A549 (cell line): ENCODE results near the gene GRK5. TPM values are rescaled to one million over a fixed set of nuclear protein-coding genes. Genes with fewer than 3 reads are reported as not detected.

Experiments used
- ATAC-seq, 2 experiments: fragments of 200-7000 bp in 1 of 2; fragments of >200 bp in 1 of 2; cut with Nextera tagmentation in 1 of 2; cut with Tn5 transposase in 1 of 2; 3 replicates each; pipeline versions ENCODE4 v1.8.0 to v1.9.1; 2018 to 2020; ENCODE audit warnings: mild to moderate bottlenecking in 1 of 2, moderate library complexity in 1 of 2
- CTCF ChIA-PET: fragments of 300-600 bp; sonication (Branson Sonifier 250); formaldehyde crosslinking; extraction: SDS; loops from one replicate; lab custom pipeline; 2021; ENCODE audit warnings: antibody characterized with exemption, inconsistent platforms; lab: Yijun Ruan, JAX
- POLR2A ChIA-PET: fragments of 350-600 bp; formaldehyde crosslinking; extraction: SDS; loops from one replicate; lab custom pipeline; 2021; ENCODE audit warnings: antibody characterized with exemption, inconsistent platforms; lab: Yijun Ruan, JAX
- DNase-seq, 2 experiments: peaks; one replicate each; pipeline versions ENCODE4 v3.0.0 to v3.0.0-alpha.2; 2011 to 2016; ENCODE audit warnings: low read depth in 1 of 2, low spot score in 1 of 2
- FAIRE-seq: peaks from 2 replicates; lab custom pipeline; 2011; peaks lifted over from hg19 to GRCh38; lab: Jason Lieb, UNC
- H3K27ac ChIP-seq, 2 experiments: fragments of >200 bp; sonication (Bioruptor Twin); formaldehyde crosslinking; 3 replicates each; pipeline ENCODE4 v1.5.1; 2016 to 2017
- H3K4me1 ChIP-seq: fragments of >200 bp; sonication (Bioruptor Twin); formaldehyde crosslinking; 3 replicates; pipeline ENCODE4 v1.6.1; 2016
- H3K4me2 ChIP-seq: fragments of >200 bp; sonication (Bioruptor Twin); formaldehyde crosslinking; 3 replicates; pipeline ENCODE4 v1.6.1; 2016
- H3K4me3 ChIP-seq: fragments of >200 bp; sonication (Bioruptor Twin); formaldehyde crosslinking; 3 replicates; pipeline ENCODE4 v1.5.1; 2016
- H3K9me3 ChIP-seq: fragments of >200 bp; sonication (Bioruptor Twin); formaldehyde crosslinking; 3 replicates; pipeline ENCODE4 v1.6.1; 2016
- ATOH8 ChIP-seq: fragments of 250-450 bp; sonication (Bioruptor Pico); IDR thresholded peaks from 2 replicates; pipeline ENCODE4 v1.5.0; 2020; ENCODE audit warnings: low read depth, mild to moderate bottlenecking, moderate library complexity
- BHLHE40 ChIP-seq: IDR thresholded peaks from 2 replicates; pipeline ENCODE4 v1.6.1; 2012; ENCODE audit warnings: low read depth, low read length, inconsistent platforms
- CBX8 ChIP-seq: fragments of 200-600 bp; sonication (generic); IDR thresholded peaks from 2 replicates; pipeline ENCODE4 v1.6.1; 2016
- CHD2 ChIP-seq: fragments of 150-350 bp; IDR thresholded peaks from 2 replicates; pipeline ENCODE4 v1.6.1; 2014; ENCODE audit warnings: low read length; ENCODE audit not compliant: partially characterized antibody
- CHD4 ChIP-seq: fragments of 200-600 bp; sonication (generic); IDR thresholded peaks from 2 replicates; pipeline ENCODE4 v1.6.1; 2016; ENCODE audit warnings: antibody characterized with exemption, mild to moderate bottlenecking, borderline replicate concordance
- CTCF ChIP-seq: fragments of >200 bp; sonication (Bioruptor Twin); formaldehyde crosslinking; IDR thresholded peaks from 3 replicates; pipeline ENCODE4 v1.5.1; 2016
- E2F6 ChIP-seq: IDR thresholded peaks from 2 replicates; pipeline ENCODE4 v1.6.1; 2012; ENCODE audit warnings: low read depth, borderline replicate concordance
- EHF ChIP-seq: fragments of 250-450 bp; sonication (Bioruptor Pico); IDR thresholded peaks from 2 replicates; pipeline ENCODE4 v1.5.0; 2020; ENCODE audit warnings: mild to moderate bottlenecking
- ELK1 ChIP-seq: fragments of 150-350 bp; IDR thresholded peaks from 2 replicates; pipeline ENCODE4 v1.6.1; 2014; ENCODE audit warnings: low read depth, mild to moderate bottlenecking, low read length
- HDAC2 ChIP-seq: fragments of 200-600 bp; sonication (generic); IDR thresholded peaks from 2 replicates; pipeline ENCODE4 v1.6.1; 2016
- HOXA7 ChIP-seq: fragments of 250-450 bp; sonication (Bioruptor Pico); IDR thresholded peaks from 2 replicates; pipeline ENCODE4 v1.5.0; 2020; ENCODE audit warnings: mild to moderate bottlenecking, moderate library complexity
- HOXB5 ChIP-seq: fragments of 250-450 bp; sonication (Bioruptor Pico); IDR thresholded peaks from 2 replicates; pipeline ENCODE4 v1.5.0; 2020; ENCODE audit warnings: mild to moderate bottlenecking, moderate library complexity
- JUN ChIP-seq, 2 experiments: fragments of >200 bp; sonication (Bioruptor Twin); formaldehyde crosslinking; IDR thresholded peaks; 2 replicates in 1 of 2; 3 replicates in 1 of 2; pipeline ENCODE4 v1.6.1; 2016 to 2017
- KDM1A ChIP-seq: fragments of 200-600 bp; sonication (generic); IDR thresholded peaks from 2 replicates; pipeline ENCODE4 v1.6.1; 2016; ENCODE audit warnings: low read depth, mild to moderate bottlenecking
- MAFK ChIP-seq: fragments of 450-650 bp; IDR thresholded peaks from 2 replicates; pipeline ENCODE4 v1.6.1; 2014; ENCODE audit not compliant: partially characterized antibody
- NFE2L2 ChIP-seq: fragments of 150-350 bp; conservative IDR thresholded peaks from 2 replicates; pipeline ENCODE4 v1.6.1; 2014; ENCODE audit warnings: low read length
- NPAS2 ChIP-seq: fragments of 250-450 bp; sonication (Bioruptor Pico); IDR thresholded peaks from 2 replicates; pipeline ENCODE4 v1.8.0; 2022; ENCODE audit warnings: mild to moderate bottlenecking, moderate library complexity, borderline replicate concordance
- NR3C1 ChIP-seq: fragments of >200 bp; sonication (Bioruptor Twin); formaldehyde crosslinking; IDR thresholded peaks from 3 replicates; pipeline ENCODE4 v1.6.1; 2017
- PBX3 ChIP-seq: IDR thresholded peaks from 2 replicates; pipeline ENCODE4 v1.6.1; 2012
- POLR2A ChIP-seq: IDR thresholded peaks from 2 replicates; pipeline ENCODE4 v1.6.1; 2012; ENCODE audit warnings: mild to moderate bottlenecking, low read length
- RAD21 ChIP-seq, 2 experiments: fragments of >200 bp in 1 of 2; sonication (Bioruptor Twin) in 1 of 2; formaldehyde crosslinking in 1 of 2; IDR thresholded peaks in 1 of 2; conservative IDR thresholded peaks in 1 of 2; 2 replicates in 1 of 2; 3 replicates in 1 of 2; pipeline ENCODE4 v1.6.1; 2012 to 2018; ENCODE audit warnings: inconsistent platforms in 1 of 2
- RCOR1 ChIP-seq: fragments of 150-350 bp; IDR thresholded peaks from 2 replicates; pipeline ENCODE4 v1.6.1; 2014; ENCODE audit warnings: antibody characterized with exemption, low read length, low read depth
- RFX5 ChIP-seq: fragments of 450-650 bp; IDR thresholded peaks from 2 replicates; pipeline ENCODE4 v1.7.1; 2014; ENCODE audit warnings: antibody characterized with exemption, mild to moderate bottlenecking, moderate library complexity
- SREBF2 ChIP-seq: fragments of 450-650 bp; IDR thresholded peaks from 2 replicates; pipeline ENCODE4 v1.6.1; 2014; ENCODE audit warnings: mild to moderate bottlenecking, moderate library complexity
- TP53 ChIP-seq: fragments of 250-450 bp; sonication (Bioruptor Pico); IDR thresholded peaks from 2 replicates; pipeline ENCODE4 v1.5.0; 2021; ENCODE audit warnings: mild to moderate bottlenecking, moderate library complexity
- WGBS: methylation state at CpG from one replicate; pipeline ENCODE4 v1.1.6; 2017; ENCODE audit errors: missing lambda C conversion rate; 5-methylcytosine and 5-hydroxymethylcytosine counted together
- polyA plus RNA-seq, 4 experiments: library from polyadenylated mRNA; depleted of rRNA in 3 of 4; stranded (reverse); fragments of >200 nt; fragmentation: RNase III in 1 of 4; extraction: RNeasy Plus Mini Kit Qiagen cat#74134 plus additional on column Dnase treatment in 1 of 4; gene quantifications; 2 replicates in 3 of 4; 3 replicates in 1 of 4; pipeline ENCODE4 v1.2.3, GENCODE V29; 2011 to 2017

Gene GRK5
- polyA plus RNA-seq, 2 of the 4 experiments (the other 2 are of a cell fraction) = 5.0 to 7.9 TPM

- DNase-seq (no peak), FAIRE-seq (no peak), ATAC-seq (no peak)
- 77% methylated on average over 10 of the region's 11 CpGs for WGBS
- H3K27ac ChIP-seq = no peak overlapping the region
- no peak overlapping the region for H3K4me2 ChIP-seq
- ChIA-PET CTCF (interaction anchor here (1.5 kb wide), 1 partner anchor 17 kb away, joined by 4 read pairs; no protein-coding TSS in a partner anchor), POLR2A (no interaction called here)
- TF ChIP-seq RCOR1 = no peak
- no peak for TF ChIP-seq HDAC2
- no peak for TF ChIP-seq HOXA7 (CRISPR knock-in tag)
- TF ChIP-seq CHD2 = no peak
- no peak for TF ChIP-seq CBX8
- TF ChIP-seq PBX3 = no peak
- no peak for TF ChIP-seq MAFK
- TF ChIP-seq BHLHE40 = no peak
- no peak for TF ChIP-seq E2F6
- H3K9me3 ChIP-seq = no peaks in the 10 kb centered on the region
- H3K4me3 ChIP-seq = no peak overlapping the region
- H3K4me1 ChIP-seq = no peaks in the 10 kb centered on the region
These were observed 187.4 kb downstream of the GRK5 start for GRCh38 chr10:119394657-119395279.

- TF ChIP-seq RAD21 (conservative IDR thresholded peaks at IDR 0.05 in 1 of 2, IDR thresholded peaks at IDR 0.05 in 1 of 2) = no peak
- TF ChIP-seq HOXA7 (CRISPR knock-in tag) = no peak
- TF ChIP-seq NR3C1 = no peak
- TF ChIP-seq HOXB5 (CRISPR knock-in tag) = no peak
- no peak for TF ChIP-seq CTCF
- no peak for TF ChIP-seq KDM1A
- TF ChIP-seq CHD4 = no peak
- no peak for TF ChIP-seq TP53 (CRISPR knock-in tag)
- TF ChIP-seq POLR2A = no peak
- no peak for TF ChIP-seq RCOR1
- TF ChIP-seq E2F6 = no peak
- no peak for TF ChIP-seq NFE2L2
- no peak for TF ChIP-seq EHF (CRISPR knock-in tag)
- no peak for TF ChIP-seq CBX8
- no peak for TF ChIP-seq NPAS2 (CRISPR knock-in tag)
- TF ChIP-seq RFX5 = no peak
- TF ChIP-seq ATOH8 = no peak
- no peak for TF ChIP-seq JUN (IDR thresholded peaks at IDR 0.05)
- TF ChIP-seq SREBF2 = no peak
- TF ChIP-seq ELK1 = no peak
- 91% methylated on average over 24 of the region's 24 CpGs for WGBS
- CTCF ChIA-PET = interaction anchor here (0.9 to 1.5 kb wide), 3 partner anchors 12 to 196 kb away, joined by 3 to 4 read pairs (median 4); no protein-coding TSS in a partner anchor
- Histone ChIP-seq H3K27ac (no peak overlapping the region), H3K4me3 (no peak overlapping the region), H3K4me2 (no peak overlapping the region), H3K4me1 (no peaks in the 10 kb centered on the region), H3K9me3 (no peaks in the 10 kb centered on the region)
- ATAC-seq = no peak
- POLR2A ChIA-PET = no interaction called here
- FAIRE-seq = no peak
- DNase-seq = no peak
These were observed 188.1 kb downstream of the GRK5 start for GRCh38 chr10:119395280-119396007.
